ENCODE data around the gene JAG2.

Gene JAG2

GRCh38 chr14:105161309-105161708 is 7.3 kb downstream of the JAG2 start:
- H3K4me3 ChIP-seq (replicated peaks; ENCODE audit: insufficient read depth, low read length), result no peak overlapping the region
- H3K27me3 ChIP-seq (ENCODE audit: insufficient read depth, poor library complexity, severe bottlenecking), result peaks cover 2% of the 10 kb centered on the region
- TF ChIP-seq REST (IDR thresholded peaks at IDR 0.05; ENCODE audit: insufficient replicate concordance, low read depth) (no peak), GABPA (IDR thresholded peaks at IDR 0.05; ENCODE audit: low read depth) (no peak), POLR2AphosphoS5 (IDR thresholded peaks at IDR 0.05; ENCODE audit: low read depth) (no peak), CTCF (IDR thresholded peaks at IDR 0.05; ENCODE audit: insufficient read depth, low read length) (no peak), SPI1 (IDR thresholded peaks at IDR 0.05; ENCODE audit: borderline replicate concordance, low read depth) (no peak)
- DNase-seq (ENCODE audit: low read depth in 1 of 2, low spot score in 1 of 2), result no peak
- no peak overlapping the region for H3K27ac ChIP-seq (replicated peaks)

- Histone ChIP-seq H3K27ac (replicated peaks) (no peak overlapping the region), H3K4me3 (replicated peaks; ENCODE audit: insufficient read depth, low read length) (no peak overlapping the region), H3K27me3 (ENCODE audit: insufficient read depth, poor library complexity, severe bottlenecking) (peaks cover 2% of the 10 kb centered on the region)
- no peak for DNase-seq (ENCODE audit: low read depth in 1 of 2, low spot score in 1 of 2)
- no peak for TF ChIP-seq POLR2AphosphoS5 (IDR thresholded peaks at IDR 0.05; ENCODE audit: low read depth)
- no peak for TF ChIP-seq REST (IDR thresholded peaks at IDR 0.05; ENCODE audit: insufficient replicate concordance, low read depth)
- peak; percentile 7; the same call in 1 of the 2 replicates for TF ChIP-seq SPI1 (IDR thresholded peaks at IDR 0.05; ENCODE audit: borderline replicate concordance, low read depth)
Observed at GRCh38 chr14:105160776-105161175, 7.8 kb downstream of the JAG2 start.

GRCh38 chr14:105159344-105159743 is 9.2 kb downstream of the JAG2 start:
- Histone ChIP-seq H3K27me3 (ENCODE audit: insufficient read depth, poor library complexity, severe bottlenecking) (peaks cover 8% of the 10 kb centered on the region), H3K27ac (replicated peaks) (no peak overlapping the region), H3K4me3 (replicated peaks; ENCODE audit: insufficient read depth, low read length) (no peak overlapping the region)
- DNase-seq (ENCODE audit: low read depth in 1 of 2, low spot score in 1 of 2), result no peak
- no peak for TF ChIP-seq REST (IDR thresholded peaks at IDR 0.05; ENCODE audit: insufficient replicate concordance, low read depth)
- no peak for TF ChIP-seq GABPA (IDR thresholded peaks at IDR 0.05; ENCODE audit: low read depth)

GRCh38 chr14:105158794-105159193 is 9.8 kb downstream of the JAG2 start:
- TF ChIP-seq SPI1 (IDR thresholded peaks at IDR 0.05; ENCODE audit: borderline replicate concordance, low read depth), result no peak
- no peak for TF ChIP-seq POLR2AphosphoS5 (IDR thresholded peaks at IDR 0.05; ENCODE audit: low read depth)
- TF ChIP-seq CTCF (IDR thresholded peaks at IDR 0.05; ENCODE audit: insufficient read depth, low read length), result no peak
- TF ChIP-seq GABPA (IDR thresholded peaks at IDR 0.05; ENCODE audit: low read depth), result no peak
- no peak for TF ChIP-seq REST (IDR thresholded peaks at IDR 0.05; ENCODE audit: insufficient replicate concordance, low read depth)
- no peak overlapping the region for H3K27ac ChIP-seq (replicated peaks)
- DNase-seq (ENCODE audit: low read depth in 1 of 2, low spot score in 1 of 2), result no peak
- H3K4me3 ChIP-seq (replicated peaks; ENCODE audit: insufficient read depth, low read length), result no peak overlapping the region
- peaks cover 11% of the 10 kb centered on the region for H3K27me3 ChIP-seq (ENCODE audit: insufficient read depth, poor library complexity, severe bottlenecking)

Measured in HL-60 (cell line).